Anterior cingulate cortex (tissue), 58 donors: ENCODE measurements around the gene DZIP3.
"Not testable (repeated sequence)": the region's sequence is repeated elsewhere in the genome, so short reads cannot be mapped to it uniquely, and the experiment has no call there.

ENCODE experiments used
- DNase-seq, 58 donors: peaks; one replicate each; lab custom pipeline; 2025; lab: John Stamatoyannopoulos, UW

DZIP3 gene

DNA sequence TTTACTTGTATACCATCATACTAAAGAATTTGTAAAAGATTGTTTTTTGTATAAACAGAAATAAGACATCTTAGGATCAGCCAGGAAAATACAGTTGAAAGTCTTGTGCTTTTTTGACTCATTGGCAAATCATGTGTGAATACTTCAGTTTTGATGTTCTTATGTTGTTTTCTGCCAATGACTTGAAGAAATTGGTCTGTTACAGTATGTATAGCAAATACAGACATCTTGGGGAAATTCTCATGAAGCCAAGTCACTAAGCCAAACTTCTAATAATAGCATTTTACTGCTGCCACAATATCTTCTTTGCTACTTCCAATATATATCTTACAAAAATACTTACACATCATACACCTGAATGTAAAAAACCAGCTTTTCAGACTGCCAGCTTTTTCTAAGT is 83.2 kb downstream of the DZIP3 start:
- DNase-seq = no peak

DNA sequence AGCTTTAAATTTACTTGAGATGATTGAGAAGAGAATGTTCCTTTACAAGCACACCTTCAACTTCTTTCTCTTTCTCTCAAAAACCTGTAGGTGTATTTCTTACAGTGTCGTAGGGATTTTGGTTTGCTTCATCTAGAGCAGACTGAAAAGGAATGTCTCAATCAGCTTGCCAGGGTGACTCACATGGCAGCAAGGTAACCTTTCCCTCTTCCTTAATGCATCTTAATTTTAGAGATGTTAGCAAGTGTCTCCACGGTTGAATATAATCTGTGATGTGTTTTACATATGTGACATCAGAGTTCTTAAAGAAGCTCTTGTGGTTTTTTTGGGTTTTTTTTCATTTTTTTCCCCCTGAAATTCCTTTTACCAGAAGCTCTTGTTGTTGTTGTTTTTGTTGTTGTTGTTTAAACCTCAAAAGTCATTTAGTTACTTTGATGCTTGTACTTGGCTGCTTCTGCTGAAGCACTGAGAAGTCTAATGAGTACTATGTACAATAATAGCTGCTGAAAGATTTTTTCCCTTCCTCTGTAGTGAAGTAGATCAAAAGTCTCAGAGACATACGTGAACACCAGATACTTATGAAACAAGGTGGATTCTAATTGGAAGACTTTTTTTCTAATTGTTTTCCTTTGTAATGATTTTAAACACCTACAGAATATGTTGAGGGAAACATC is 84.6 kb downstream of the DZIP3 start:
- DNase-seq = no peak

DNA sequence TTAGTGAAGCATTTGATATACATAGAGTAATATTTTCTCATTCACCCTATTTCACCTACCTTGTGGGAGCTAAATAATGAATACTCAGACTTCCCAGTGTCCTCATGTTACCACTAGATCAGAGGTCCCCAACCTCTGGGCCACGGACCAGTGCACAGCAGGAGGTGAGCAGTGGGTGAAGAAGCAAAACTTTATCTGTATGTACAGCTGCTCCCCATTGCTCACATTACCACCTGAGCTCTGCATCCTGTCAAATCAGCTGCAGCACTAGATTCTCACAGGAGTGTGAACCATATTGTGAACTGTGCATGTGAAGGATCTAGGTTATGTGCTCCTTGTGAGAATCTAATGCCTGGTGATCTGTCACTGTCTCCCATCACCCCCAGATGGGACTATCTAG is 88.3 kb downstream of the DZIP3 start:
- DNase-seq = no peak

DNA sequence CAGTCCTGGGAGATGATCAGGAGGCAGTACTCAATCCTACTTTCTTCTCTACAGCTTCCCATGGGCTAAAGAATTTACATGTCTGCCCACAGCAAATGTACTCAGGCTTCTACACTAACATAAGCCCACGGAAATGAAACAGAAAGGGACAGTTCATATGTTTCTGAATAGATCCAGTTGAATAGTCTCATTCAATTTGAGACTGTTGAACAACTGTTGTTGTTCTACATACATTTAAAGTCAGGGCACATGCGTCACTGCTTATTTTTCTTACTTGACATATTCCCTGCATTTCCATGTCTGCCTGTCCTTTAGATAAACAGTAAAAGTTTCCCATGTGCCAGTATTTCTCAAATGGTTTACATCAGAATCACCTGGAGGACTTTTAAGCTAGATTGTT is 102.8 kb downstream of the DZIP3 start:
- DNase-seq = not testable (repeated sequence)

DNA sequence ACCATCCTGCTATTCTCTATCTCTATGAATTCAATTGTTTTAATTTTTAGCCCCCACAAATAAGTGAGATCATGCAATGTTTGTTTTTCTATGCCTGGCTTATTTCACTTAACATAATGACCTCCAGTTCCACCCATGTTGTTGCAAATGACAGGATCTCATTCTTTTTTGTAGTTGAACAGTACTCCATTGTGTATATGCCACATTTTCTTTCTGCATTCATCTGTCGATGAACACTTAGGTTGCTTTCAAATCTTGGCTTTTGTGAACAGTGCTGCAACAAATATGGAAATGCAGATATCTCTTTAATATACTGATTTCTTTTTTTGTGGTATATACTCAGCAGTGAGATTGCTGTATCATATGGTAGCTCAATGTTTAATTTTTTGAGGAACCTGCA is 108.9 kb downstream of the DZIP3 start:
- no peak for DNase-seq

DNA sequence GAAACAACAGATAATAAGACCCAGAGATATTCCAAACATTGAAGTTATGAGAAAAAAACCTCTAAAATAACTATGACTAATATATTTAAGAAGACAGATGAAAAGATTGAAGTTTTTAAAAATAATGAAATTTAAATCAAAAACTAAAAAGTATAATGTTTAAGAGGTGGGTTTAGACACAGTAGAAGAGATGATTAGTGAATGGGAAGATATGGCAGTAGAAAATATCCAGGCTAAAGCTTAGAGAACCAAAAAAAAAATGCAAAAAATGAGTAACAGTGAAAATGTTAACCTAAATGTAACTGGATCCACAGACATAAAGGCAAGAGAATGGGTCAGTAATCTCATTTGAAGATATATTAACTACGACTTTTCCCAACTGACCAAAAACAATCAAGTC is 115.5 kb downstream of the DZIP3 start:
- no peak for DNase-seq

DNA sequence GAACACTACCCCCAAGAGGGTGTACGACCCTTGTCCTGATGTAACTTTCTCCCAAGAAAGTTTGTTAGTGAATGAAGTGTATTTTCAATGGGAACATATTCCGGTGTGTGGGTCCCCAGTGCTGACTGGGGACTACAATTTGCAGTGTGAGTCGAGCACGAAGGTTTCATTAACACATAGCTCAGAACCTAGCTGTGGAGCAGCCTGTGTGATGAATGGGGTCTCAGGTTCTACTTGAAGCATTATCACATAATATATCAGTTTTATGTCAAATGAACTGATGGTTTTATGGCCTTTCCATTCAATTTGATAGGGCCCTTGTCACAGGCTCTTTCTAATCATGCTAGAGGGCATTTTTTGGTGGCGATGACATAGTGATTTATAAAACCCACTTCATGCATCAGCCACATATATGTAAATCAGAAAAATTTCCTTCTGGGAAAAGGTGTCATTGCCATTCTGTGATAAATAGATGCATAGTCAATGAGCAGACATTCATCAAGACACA is 123.5 kb downstream of the DZIP3 start:
- DNase-seq = no peak

DNA sequence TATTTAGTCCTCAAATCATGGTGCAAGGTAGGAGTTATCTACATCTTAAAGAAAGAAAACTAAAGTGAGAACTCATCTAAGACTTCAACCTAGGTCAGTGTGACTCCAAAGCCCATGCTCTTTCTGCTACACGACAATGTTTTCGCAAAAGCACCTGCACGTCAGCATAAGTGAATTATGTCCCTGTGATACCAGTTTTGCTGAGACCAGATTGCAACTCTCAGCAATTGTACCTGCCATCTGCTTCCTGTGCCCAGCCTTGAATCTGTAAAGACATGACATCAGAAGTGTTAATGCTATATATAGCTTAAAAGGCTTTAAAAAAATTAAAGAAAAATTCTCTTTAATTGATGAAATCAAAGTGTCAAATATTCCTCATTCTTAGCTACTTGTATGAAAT is 124.3 kb downstream of the DZIP3 start:
- peak in 2 of 58 donors; percentile 2 for DNase-seq

DNA sequence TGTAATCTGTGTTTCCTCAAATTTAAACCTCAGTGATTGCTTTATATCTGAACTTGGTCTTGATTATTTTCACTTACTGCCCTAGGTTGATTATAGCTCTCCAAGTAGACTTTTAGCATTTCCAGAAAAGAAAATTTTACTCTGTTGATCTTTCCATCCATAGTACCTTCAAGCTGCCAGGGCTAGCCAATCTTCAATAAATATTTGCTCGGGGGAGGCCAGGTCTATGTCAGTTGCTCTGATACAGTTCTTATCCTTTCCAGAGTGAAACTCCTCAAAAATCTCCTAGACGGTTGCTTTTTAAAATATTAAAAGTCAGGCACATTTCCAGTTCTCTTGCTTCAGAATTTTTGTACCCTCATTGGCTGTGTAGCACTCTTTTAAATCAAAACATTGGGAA is 128.9 kb downstream of the DZIP3 start:
- DNase-seq = no peak

DNA sequence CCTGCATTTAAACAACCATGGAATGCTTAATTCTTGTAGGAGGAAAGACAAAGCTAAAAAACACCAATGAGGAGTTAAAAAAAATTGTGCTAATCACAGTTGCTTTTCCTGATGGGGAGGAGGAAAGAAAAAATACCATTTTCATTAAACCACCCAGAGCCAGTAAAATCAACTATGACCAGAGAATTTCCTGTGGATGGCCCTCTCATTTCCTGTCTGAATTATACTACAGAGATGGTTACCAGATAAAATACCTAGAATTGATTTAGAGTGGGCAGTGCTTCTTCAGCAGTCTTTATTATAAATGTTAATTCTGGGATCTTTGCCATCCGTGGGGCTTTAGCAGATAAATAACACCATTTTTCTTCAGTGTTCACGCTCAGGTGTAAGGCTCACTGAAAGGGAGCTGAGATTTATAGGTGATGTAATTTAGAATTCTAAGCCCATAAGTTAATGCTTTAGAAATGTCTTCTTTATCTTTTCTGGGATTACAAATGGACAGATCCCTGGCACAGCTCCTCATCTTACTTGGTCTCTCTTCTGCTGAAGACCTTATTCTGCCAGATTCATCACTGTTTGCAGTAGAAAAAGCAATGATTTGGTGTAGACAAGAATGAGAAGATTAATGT is 129.8 kb downstream of the DZIP3 start:
- DNase-seq = no peak

DNA sequence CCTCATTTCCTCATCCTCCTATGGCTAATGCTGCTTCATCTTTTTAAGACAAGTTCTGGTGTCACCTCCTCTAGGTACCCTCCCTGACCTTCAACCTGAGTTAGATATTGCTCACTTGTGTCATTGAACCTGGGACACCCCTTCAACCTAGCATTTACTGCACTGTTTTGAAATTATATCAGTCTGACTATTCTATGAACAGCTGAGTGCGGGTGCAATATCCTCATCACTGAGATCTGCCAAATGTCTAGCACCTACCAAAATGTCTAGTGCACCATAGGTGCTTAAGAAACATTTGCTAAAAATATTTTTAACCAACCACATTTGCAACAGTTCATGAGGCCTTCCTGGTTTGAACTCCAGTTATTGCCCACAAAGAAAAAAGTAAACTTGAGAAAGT is 133.2 kb downstream of the DZIP3 start:
- DNase-seq = no peak

DNA sequence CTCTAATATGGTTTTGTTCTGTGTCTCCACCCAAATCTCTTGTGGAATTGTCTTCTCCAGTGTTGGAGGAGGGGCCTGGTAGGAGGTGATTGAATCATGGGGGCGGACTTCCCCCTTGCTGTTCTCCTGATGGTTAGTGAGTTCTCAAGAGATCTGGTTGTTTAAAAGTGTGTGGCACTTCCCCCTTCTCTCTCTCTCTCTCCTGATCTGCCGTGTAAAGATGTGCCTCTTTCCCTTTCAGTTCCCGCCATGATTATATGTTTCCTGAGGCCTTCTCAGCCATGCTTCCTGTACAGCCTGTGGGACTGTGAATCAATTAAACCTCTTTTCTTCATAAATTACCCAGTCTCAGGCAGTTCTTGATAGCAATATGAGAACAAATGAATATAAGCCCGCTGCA is 134.6 kb downstream of the DZIP3 start:
- DNase-seq = no peak

DNA sequence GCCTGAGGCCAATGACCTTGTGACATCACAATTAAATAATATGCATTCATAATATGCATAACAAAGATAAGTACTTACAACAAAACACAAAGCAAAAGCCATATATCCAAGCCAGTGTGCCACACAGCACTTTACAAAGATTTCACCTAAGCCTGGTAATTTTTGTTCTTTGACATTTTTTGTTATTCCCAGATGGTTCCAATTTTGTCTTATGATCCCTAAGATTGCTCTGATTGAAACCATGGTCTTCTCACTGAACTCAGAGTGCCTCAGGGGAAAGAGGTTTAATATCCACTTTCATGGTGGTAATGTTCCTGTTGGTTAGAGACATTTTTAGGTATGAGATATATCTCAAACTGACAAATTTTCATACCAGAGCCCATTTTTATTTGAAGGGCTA is 138.6 kb downstream of the DZIP3 start:
- DNase-seq = no peak

DNA sequence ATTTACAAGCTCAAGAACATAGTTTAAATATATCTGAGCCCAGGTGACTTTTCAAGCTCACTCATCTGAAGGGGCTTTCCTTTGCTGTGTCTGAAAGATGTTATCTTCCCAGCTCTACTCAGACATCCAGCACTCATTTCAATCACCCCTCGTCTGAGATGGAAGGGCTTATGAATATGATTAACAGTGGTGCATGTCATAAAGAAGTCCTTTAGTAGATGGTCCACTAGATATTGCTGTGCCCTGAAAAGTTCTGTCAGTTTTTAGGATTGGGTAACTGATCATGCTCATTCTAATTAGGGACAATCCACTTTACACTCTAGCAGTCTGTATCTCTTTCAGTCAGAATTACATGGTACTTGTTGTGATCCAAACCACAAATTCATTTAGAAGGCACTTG is 139.4 kb downstream of the DZIP3 start:
- no peak for DNase-seq

DNA sequence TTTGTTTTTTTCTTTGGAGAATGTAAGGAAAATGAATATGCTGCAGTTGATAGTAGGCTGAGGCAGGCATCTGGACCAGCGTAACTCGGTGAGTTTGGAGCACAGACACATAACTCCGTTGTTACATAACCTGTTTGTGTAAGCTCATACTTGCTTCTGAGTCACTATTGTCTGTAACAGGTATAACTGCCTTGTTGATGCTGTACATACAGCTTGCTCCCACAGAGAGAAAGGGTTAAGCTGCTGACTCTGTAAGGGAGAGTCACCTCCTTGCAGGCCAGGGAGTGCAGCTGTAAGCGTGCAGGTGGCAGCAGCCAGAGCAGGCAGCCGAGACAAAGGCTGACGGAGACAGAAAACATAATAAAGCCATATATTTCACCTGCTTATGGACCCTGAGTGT is 147.3 kb downstream of the DZIP3 start:
- DNase-seq = no peak

DNA sequence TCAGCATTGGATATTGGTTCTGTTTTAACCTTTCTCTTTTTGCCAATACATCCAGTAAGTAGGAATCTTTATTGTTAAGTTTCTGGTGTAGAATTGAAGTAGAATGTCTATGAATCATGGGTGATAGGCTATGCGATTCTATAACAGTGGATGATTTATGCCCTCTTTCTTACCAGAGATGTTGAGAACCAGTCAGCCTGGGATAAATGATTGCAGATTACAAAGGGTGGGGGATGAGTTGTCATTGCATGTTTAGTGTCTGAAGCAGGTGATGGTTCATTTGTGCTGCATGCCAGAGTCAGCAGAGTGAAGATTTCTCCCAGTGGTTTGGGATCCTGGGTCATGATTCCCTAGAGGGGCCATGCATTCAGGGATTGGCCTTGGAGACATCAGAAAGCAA is 153.4 kb downstream of the DZIP3 start:
- DNase-seq = no peak
